ENCODE results near the gene KRTAP2-3.
"Not testable (repeated sequence)": the region's sequence is repeated elsewhere in the genome, so short reads cannot be mapped to it uniquely, and the experiment has no call there.

KRTAP2-3 gene

GRCh38 chr17:41098042-41098441 is 38.1 kb upstream of the KRTAP2-3 start, which contains the start of gene KRTAP4-8:
Gene KRTAP4-8, minus strand, starts transcription at chr17:41098142. Its CDS starts 58 bp downstream, at chr17:41098084.
- Histone ChIP-seq H3K4me3 (ENCODE audit: insufficient read depth, low read depth, low read length, poor library complexity, severe bottlenecking) (no peak within 1 kb of the TSS), H3K27ac (ENCODE audit: insufficient read depth, low read length, poor library complexity, severe bottlenecking) (no peak within 1 kb of the TSS)
- DNase-seq, result no peak

GRCh38 chr17:41096055-41096454 is 36.1 kb upstream of the KRTAP2-3 start:
- no peaks in the 10 kb centered on the region for H3K36me3 ChIP-seq (ENCODE audit: control insufficient read depth, insufficient read depth, low read length)
- no peaks in the 10 kb centered on the region for H3K9me3 ChIP-seq (ENCODE audit: control insufficient read depth, low read length)
- H3K27ac ChIP-seq (ENCODE audit: insufficient read depth, low read length, poor library complexity, severe bottlenecking), result no peak overlapping the region
- no peaks in the 10 kb centered on the region for H3K27me3 ChIP-seq (replicated peaks; ENCODE audit: control insufficient read depth, insufficient read depth, low read length, poor library complexity, severe bottlenecking)
- H3K4me3 ChIP-seq (ENCODE audit: insufficient read depth, low read depth, low read length, poor library complexity, severe bottlenecking), result no peak overlapping the region
- DNase-seq, result no peak
- no peaks in the 10 kb centered on the region for H3K4me1 ChIP-seq (ENCODE audit: control insufficient read depth, insufficient read depth, low read length, poor library complexity, severe bottlenecking)

More at GRCh38 chr17:41098042-41098441, 38.1 kb upstream of the KRTAP2-3 start, which contains the start of gene KRTAP4-8:
- no peaks in the 10 kb centered on the region for H3K4me1 ChIP-seq (ENCODE audit: control insufficient read depth, insufficient read depth, low read length, poor library complexity, severe bottlenecking)
- no peaks in the 10 kb centered on the region for H3K27me3 ChIP-seq (replicated peaks; ENCODE audit: control insufficient read depth, insufficient read depth, low read length, poor library complexity, severe bottlenecking)
- no peaks in the 10 kb centered on the region for H3K9me3 ChIP-seq (ENCODE audit: control insufficient read depth, low read length)
- no peaks in the 10 kb centered on the region for H3K36me3 ChIP-seq (ENCODE audit: control insufficient read depth, insufficient read depth, low read length)

DNA sequence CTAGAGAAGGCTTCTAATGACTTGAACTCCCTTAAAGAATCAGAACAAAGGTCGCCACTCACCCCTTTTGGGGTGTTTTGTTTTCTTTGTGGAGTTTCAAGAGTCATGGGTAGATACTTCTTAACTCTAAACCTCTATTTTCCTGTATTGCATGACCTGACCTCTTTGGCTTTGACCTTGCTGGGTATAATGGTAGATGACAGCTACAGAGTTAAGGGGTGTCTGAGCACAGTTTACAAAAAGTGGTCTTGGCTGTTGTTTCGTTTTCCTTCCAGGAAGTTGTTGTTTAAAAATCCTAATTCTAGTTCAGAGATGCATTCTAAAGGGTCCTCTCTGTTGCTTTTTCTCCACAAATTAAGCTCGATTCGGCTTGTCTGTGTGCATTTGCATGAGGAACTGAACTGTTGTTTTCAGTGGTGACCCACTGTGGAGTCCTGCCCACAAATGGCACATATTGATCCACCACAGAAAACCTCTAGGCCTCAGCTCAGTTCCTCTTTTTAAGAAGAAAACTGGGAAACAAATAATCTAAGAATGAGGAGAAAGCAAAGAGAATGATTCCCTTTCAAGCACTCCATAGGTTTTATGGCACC is 28.9 kb upstream of the KRTAP2-3 start:
- H3K27me3 ChIP-seq (replicated peaks; ENCODE audit: control insufficient read depth, insufficient read depth, low read length, poor library complexity, severe bottlenecking); H3K36me3 ChIP-seq (ENCODE audit: control insufficient read depth, insufficient read depth, low read length); DNase-seq: not testable (repeated sequence)

DNA sequence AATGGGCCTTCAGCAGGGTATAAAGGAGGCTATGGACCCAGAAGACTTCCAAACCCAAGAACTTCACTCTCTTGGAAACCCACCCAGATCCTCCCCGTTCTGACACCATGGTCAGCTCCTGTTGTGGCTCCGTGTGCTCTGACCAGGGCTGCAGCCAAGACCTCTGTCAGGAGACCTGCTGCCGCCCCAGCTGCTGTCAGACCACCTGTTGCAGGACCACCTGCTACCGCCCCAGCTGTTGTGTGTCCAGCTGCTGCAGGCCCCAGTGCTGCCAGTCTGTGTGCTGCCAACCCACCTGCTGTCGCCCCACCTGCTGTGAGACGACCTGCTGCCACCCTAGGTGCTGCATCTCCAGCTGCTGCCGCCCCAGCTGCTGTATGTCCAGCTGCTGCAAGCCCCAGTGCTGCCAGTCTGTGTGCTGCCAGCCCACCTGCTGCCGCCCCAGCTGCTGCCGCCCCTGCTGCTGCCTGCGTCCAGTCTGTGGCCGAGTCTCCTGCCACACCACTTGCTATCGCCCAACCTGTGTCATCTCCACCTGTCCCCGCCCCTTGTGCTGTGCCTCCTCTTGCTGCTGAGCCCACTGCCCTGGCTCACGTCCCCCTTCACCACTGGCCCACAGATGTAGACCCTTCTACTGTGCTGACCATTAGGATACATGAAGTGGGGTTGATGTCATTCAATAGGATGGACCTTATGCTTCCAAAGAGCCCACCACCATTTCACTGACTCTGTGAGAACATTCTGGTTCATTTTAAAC is 24.4 kb upstream of the KRTAP2-3 start, which contains the start of gene KRTAP4-7:
Gene KRTAP4-7, plus strand, starts transcription at position 51 of the 757 bp plus-strand sequence. Its CDS starts 57 bp downstream, at position 108.
- not testable (repeated sequence) for DNase-seq; H3K4me1 ChIP-seq (ENCODE audit: control insufficient read depth, insufficient read depth, low read length, poor library complexity, severe bottlenecking); H3K36me3 ChIP-seq (ENCODE audit: control insufficient read depth, insufficient read depth, low read length); H3K4me3 ChIP-seq (ENCODE audit: insufficient read depth, low read depth, low read length, poor library complexity, severe bottlenecking); H3K27me3 ChIP-seq (replicated peaks; ENCODE audit: control insufficient read depth, insufficient read depth, low read length, poor library complexity, severe bottlenecking); H3K27ac ChIP-seq (ENCODE audit: insufficient read depth, low read length, poor library complexity, severe bottlenecking); H3K9me3 ChIP-seq (ENCODE audit: control insufficient read depth, low read length)

More for the DNA sequence above, 28.9 kb upstream of the KRTAP2-3 start:
- H3K27ac ChIP-seq (ENCODE audit: insufficient read depth, low read length, poor library complexity, severe bottlenecking); H3K9me3 ChIP-seq (ENCODE audit: control insufficient read depth, low read length); H3K4me3 ChIP-seq (ENCODE audit: insufficient read depth, low read depth, low read length, poor library complexity, severe bottlenecking); H3K4me1 ChIP-seq (ENCODE audit: control insufficient read depth, insufficient read depth, low read length, poor library complexity, severe bottlenecking): not testable (repeated sequence)

DNA sequence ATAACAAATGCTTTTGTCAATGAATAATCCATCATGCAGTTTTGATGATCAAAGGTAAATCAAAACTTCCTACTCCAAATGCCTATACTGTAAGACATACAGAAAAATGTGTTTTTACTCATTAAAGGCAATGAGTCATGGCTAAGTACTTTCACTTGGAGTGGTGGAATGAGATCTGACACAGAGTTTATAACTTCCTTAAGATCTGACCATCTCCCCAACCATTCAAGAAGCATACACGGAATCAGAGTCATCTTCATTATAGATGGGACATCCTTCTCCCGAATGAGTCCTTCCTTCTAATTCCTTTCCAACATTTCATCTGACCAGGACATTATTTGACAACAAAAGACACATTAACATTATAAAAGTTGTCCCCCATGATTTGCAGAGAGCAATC is 23.5 kb upstream of the KRTAP2-3 start:
- not testable (repeated sequence) for DNase-seq; H3K27me3 ChIP-seq (replicated peaks; ENCODE audit: control insufficient read depth, insufficient read depth, low read length, poor library complexity, severe bottlenecking); H3K9me3 ChIP-seq (ENCODE audit: control insufficient read depth, low read length); H3K36me3 ChIP-seq (ENCODE audit: control insufficient read depth, insufficient read depth, low read length); H3K4me3 ChIP-seq (ENCODE audit: insufficient read depth, low read depth, low read length, poor library complexity, severe bottlenecking); H3K27ac ChIP-seq (ENCODE audit: insufficient read depth, low read length, poor library complexity, severe bottlenecking); H3K4me1 ChIP-seq (ENCODE audit: control insufficient read depth, insufficient read depth, low read length, poor library complexity, severe bottlenecking)

- no peaks in the 10 kb centered on the region for H3K4me1 ChIP-seq (ENCODE audit: control insufficient read depth, insufficient read depth, low read length, poor library complexity, severe bottlenecking)
- H3K27ac ChIP-seq (ENCODE audit: insufficient read depth, low read length, poor library complexity, severe bottlenecking), result no peak overlapping the region
- H3K36me3 ChIP-seq (ENCODE audit: control insufficient read depth, insufficient read depth, low read length), result no peaks in the 10 kb centered on the region
- H3K27me3 ChIP-seq (replicated peaks; ENCODE audit: control insufficient read depth, insufficient read depth, low read length, poor library complexity, severe bottlenecking), result no peaks in the 10 kb centered on the region
- DNase-seq, result no peak
- H3K9me3 ChIP-seq (ENCODE audit: control insufficient read depth, low read length), result no peaks in the 10 kb centered on the region
- no peak overlapping the region for H3K4me3 ChIP-seq (ENCODE audit: insufficient read depth, low read depth, low read length, poor library complexity, severe bottlenecking)
These were observed 22.7 kb upstream of the KRTAP2-3 start for GRCh38 chr17:41082626-41083025.

DNA sequence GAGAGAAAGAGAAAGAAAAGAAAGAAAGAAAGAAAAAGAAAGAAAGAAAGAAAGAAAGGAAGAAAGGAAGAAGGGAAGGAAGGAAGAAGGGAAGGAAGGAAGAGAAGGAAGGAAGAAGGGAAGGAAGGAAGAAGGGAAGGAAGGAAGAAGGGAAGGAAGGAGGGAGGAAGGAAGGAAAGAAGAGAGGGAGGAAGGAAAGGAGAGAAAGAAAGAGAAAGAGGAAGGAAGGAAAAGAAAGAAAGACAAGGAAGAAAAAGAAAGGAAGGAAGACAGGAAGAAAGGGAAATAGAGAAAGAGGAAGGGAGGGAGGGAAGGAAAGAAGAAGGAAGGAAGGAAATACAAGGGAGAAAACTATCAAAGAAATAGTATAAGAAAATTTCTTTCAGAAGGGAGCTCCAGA is 16.9 kb upstream of the KRTAP2-3 start:
- Histone ChIP-seq H3K9me3 (ENCODE audit: control insufficient read depth, low read length) (no peaks in the 10 kb centered on the region), H3K4me1 (ENCODE audit: control insufficient read depth, insufficient read depth, low read length, poor library complexity, severe bottlenecking) (no peaks in the 10 kb centered on the region), H3K27me3 (replicated peaks; ENCODE audit: control insufficient read depth, insufficient read depth, low read length, poor library complexity, severe bottlenecking) (peaks cover 7% of the 10 kb centered on the region), H3K4me3 (ENCODE audit: insufficient read depth, low read depth, low read length, poor library complexity, severe bottlenecking) (no peak overlapping the region), H3K27ac (ENCODE audit: insufficient read depth, low read length, poor library complexity, severe bottlenecking) (no peak overlapping the region), H3K36me3 (ENCODE audit: control insufficient read depth, insufficient read depth, low read length) (no peaks in the 10 kb centered on the region)
- no peak for DNase-seq

DNA sequence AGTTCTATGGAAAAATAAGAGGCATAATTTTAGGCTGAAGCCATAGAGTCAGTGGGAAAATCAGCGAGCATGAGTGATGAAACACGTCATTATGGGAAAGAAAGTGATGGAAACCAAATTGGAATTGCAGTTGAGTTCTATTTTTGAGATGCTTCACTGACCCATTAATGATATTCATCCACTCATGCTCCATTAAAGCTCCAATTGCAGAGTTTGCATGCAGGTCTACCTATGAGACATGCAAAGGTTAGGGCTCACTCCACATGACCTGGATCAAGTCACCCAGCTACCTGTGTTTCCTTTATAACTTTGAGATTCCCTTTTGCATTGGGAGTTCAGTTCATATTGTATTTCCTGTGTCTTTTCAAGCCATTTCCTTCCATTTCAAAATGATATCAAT is 13.8 kb upstream of the KRTAP2-3 start:
- H3K9me3 ChIP-seq (ENCODE audit: control insufficient read depth, low read length), result no peaks in the 10 kb centered on the region
- no peak overlapping the region for H3K27ac ChIP-seq (ENCODE audit: insufficient read depth, low read length, poor library complexity, severe bottlenecking)
- DNase-seq, result no peak
- H3K4me1 ChIP-seq (ENCODE audit: control insufficient read depth, insufficient read depth, low read length, poor library complexity, severe bottlenecking), result no peaks in the 10 kb centered on the region
- no peak overlapping the region for H3K4me3 ChIP-seq (ENCODE audit: insufficient read depth, low read depth, low read length, poor library complexity, severe bottlenecking)
- peaks cover 7% of the 10 kb centered on the region for H3K27me3 ChIP-seq (replicated peaks; ENCODE audit: control insufficient read depth, insufficient read depth, low read length, poor library complexity, severe bottlenecking)
- H3K36me3 ChIP-seq (ENCODE audit: control insufficient read depth, insufficient read depth, low read length), result no peaks in the 10 kb centered on the region

- no peak for DNase-seq
- Histone ChIP-seq H3K4me3 (ENCODE audit: insufficient read depth, low read depth, low read length, poor library complexity, severe bottlenecking) (no peak overlapping the region), H3K9me3 (ENCODE audit: control insufficient read depth, low read length) (no peaks in the 10 kb centered on the region), H3K4me1 (ENCODE audit: control insufficient read depth, insufficient read depth, low read length, poor library complexity, severe bottlenecking) (no peaks in the 10 kb centered on the region), H3K27me3 (replicated peaks; ENCODE audit: control insufficient read depth, insufficient read depth, low read length, poor library complexity, severe bottlenecking) (peaks cover 7% of the 10 kb centered on the region), H3K27ac (ENCODE audit: insufficient read depth, low read length, poor library complexity, severe bottlenecking) (no peak overlapping the region), H3K36me3 (ENCODE audit: control insufficient read depth, insufficient read depth, low read length) (no peaks in the 10 kb centered on the region)
These were observed 11.9 kb upstream of the KRTAP2-3 start for GRCh38 chr17:41071606-41072360.

GRCh38 chr17:41069031-41069430 is 9.1 kb upstream of the KRTAP2-3 start:
- Histone ChIP-seq H3K4me3 (ENCODE audit: insufficient read depth, low read depth, low read length, poor library complexity, severe bottlenecking) (no peak overlapping the region), H3K4me1 (ENCODE audit: control insufficient read depth, insufficient read depth, low read length, poor library complexity, severe bottlenecking) (no peaks in the 10 kb centered on the region), H3K9me3 (ENCODE audit: control insufficient read depth, low read length) (no peaks in the 10 kb centered on the region), H3K27ac (ENCODE audit: insufficient read depth, low read length, poor library complexity, severe bottlenecking) (no peak overlapping the region), H3K27me3 (replicated peaks; ENCODE audit: control insufficient read depth, insufficient read depth, low read length, poor library complexity, severe bottlenecking) (no peaks in the 10 kb centered on the region), H3K36me3 (ENCODE audit: control insufficient read depth, insufficient read depth, low read length) (no peaks in the 10 kb centered on the region)
- no peak for DNase-seq
